SHP77 (cell line): Measurements from ENCODE around the gene DUOXA2.

Experiments used
- DNase-seq, 2 experiments: peaks; one replicate each; lab custom pipeline; 2025; lab: John Stamatoyannopoulos, UW

The DUOXA2 gene

DNA sequence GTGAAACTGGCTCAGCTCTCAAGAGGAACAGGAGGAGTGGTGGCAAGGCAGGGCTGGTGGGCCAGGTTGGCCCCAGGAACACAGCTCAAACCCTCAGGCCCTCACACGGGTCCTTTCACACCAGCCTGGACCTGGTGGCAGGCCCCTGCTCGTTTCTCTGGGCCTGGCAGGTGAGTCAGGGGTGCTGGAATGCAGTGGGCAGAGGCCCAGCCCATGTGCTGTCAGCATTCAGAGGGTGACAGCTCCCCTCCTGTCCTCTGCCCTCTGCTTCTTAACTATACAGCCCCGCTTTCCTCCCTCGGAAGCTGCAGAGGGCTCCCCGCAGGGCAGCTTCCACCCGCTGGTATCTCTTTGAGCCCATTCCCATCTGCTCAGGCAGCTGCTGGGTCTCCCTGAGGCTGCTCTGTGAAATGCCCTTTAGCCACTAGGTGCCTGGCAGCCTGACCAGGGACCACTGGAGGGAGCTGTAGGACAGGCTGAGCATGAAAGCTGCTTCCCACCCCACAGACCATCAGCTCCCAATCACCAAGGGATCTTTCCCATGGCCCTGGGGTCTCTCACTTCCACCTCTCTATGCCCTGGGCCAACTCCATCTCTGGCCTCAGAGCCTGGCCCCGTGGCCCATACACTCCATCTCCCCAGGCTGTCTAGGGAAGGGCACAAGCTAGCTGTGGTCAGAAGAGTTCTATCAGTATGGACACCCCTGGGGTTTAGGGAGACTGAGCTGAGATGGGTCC lies 48.8 kb downstream of the DUOXA2 start:
- DNase-seq = peak; percentile 78 to 80

DNA sequence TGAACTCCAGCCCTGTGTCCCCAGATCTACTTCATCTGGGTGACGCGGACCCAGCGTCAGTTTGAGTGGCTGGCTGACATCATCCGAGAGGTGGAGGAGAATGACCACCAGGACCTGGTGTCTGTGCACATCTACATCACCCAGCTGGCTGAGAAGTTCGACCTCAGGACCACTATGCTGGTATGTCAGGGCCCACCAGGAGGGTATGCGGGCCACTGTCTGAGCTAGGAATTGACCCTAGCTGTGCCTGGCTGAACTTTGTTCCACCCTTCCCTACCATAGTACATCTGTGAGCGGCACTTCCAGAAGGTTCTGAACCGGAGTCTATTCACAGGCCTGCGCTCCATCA lies 49.4 kb downstream of the DUOXA2 start:
- no peak for DNase-seq

- no peak for DNase-seq
Measured at GRCh38 chr15:45164914-45165313, 50.8 kb downstream of the DUOXA2 start.

DNA sequence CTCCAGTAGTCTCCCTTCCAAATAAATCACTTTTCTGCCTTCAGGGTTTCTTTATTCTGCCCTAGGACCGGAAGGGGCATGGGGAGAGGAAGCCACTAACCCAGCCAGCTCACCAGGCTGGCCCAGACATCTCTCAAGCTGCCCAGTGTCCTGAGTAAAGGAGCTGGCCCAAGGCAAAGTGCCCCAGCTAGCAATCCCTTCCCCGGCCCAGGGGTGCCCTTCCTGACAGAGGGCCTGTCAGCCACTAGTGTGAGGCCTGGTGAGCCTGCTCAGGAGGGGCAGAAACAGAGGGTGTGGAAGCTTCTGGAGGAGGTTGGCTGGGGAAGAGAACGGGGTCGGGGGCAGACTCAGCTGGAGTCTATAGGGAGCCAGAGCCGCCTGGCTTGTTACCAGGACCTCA lies 51.4 kb downstream of the DUOXA2 start:
- DNase-seq = no peak

GRCh38 chr15:45166834-45167630 lies 52.9 kb downstream of the DUOXA2 start:
- peak; percentile 44 to 54 for DNase-seq

GRCh38 chr15:45167631-45168205 lies 53.6 kb downstream of the DUOXA2 start:
- DNase-seq = no peak
